HG03432 (cell line): ENCODE measurements around the gene MORF4L2.

Experiments used
- ATAC-seq: cut with Tn5 transposase; IDR thresholded peaks from one replicate; pipeline ENCODE4 v1.9.1; 2021; ENCODE audit warnings: mild to moderate bottlenecking, moderate library complexity; ENCODE audit not compliant: unreplicated experiment

MORF4L2 gene

DNA sequence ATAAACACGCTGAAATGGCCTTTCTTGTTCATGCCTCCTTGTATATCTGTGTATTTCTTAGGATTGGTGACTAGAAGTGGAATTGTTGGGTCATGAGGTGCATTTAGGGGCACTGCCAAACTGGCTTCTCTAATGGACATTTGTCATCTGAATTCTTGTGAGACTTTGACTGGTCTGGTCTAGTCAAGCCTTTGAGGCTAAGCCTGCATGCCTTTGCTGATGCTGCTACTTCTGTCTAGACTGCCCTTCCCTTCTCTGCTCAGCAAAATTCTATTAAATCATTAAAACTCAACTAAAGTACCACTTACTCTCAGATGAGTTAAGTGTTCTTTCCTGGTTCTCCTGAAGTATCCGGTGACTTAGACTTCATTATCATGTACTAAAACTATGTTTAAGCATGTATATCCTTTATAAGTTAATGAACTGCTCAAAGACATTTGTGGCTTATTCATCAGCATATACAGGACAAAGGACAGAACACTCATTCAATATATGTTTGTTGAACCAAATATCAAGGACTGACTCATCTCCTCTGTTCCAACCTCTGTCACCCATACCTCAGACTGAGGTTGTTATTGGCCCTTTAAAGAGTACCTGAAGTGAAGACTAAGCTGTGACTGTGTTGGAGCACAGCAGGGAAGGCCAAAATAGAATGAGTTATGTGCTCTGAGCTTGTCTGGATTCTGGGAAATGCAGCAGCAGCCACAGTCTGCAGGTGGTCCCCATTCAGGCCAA is 48.7 kb downstream of the MORF4L2 start:
- no peak for ATAC-seq

- ATAC-seq: no peak
Measured at GRCh38 chrX:103635436-103635835, 51.1 kb downstream of the MORF4L2 start.

DNA sequence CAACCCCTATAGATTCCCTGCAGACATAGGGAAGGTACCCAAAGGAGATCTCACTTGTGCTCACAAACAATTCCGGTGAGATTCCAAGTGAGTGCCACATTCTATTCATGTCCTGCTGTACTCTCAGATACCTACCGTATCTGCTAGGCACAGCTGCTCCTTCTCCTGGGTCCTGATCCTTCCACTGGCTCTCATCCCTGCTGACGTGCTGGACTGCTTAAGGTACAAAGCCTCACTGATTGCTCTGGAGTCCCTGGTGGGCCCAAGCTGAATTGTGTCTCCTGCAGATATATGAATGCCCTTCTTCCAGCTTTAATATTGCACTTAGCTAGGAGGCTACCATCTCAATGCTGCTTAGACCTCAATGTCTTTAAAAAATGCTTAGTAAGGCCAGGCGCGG is 55.4 kb downstream of the MORF4L2 start:
- ATAC-seq: no peak

GRCh38 chrX:103630171-103630511 is 56.4 kb downstream of the MORF4L2 start:
- no peak for ATAC-seq

DNA sequence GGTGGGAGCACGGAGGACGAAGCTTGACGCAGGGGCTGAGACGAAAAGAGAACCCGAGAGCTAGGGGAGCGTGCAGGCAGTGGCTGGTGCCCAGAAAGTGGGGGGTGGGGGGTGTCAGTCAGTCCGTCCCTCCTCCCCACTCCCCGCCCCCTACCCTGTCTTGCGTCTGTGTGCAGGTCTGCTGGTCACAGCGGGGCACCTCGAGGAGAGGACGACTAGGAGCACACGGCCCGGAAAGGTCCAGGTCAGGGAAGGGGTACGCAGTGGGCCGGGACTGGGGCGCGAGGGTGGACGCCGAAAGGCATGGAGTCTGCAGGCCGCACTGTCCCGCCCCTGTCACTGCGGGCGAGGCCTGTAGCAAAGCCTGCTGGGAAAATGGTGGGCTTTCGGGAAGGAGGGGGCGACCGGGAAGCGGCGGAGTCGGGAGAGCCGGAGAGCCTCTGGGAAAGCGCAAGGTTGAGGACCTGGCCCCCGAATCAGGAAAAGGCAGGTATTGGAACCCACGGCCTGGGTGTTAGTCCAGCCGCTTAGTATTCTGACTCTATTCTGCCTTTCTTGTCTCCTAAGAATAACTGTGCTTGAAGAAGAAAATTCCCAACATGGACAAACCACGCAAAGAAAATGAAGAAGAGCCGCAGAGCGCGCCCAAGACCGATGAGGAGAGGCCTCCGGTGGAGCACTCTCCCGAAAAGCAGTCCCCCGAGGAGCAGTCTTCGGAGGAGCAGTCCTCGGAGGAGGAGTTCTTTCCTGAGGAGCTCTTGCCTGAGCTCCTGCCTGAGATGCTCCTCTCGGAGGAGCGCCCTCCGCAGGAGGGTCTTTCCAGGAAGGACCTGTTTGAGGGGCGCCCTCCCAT is 57.0 kb downstream of the MORF4L2 start:
- ATAC-seq: peak; percentile 56

- peak; percentile 63 for ATAC-seq
Measured at GRCh38 chrX:103628386-103629317, 57.8 kb downstream of the MORF4L2 start, which contains the start of gene TCEAL1. TSS of gene TCEAL1 (plus strand) at chrX:103628975. CDS start at chrX:103629917, 942 bp downstream.

DNA sequence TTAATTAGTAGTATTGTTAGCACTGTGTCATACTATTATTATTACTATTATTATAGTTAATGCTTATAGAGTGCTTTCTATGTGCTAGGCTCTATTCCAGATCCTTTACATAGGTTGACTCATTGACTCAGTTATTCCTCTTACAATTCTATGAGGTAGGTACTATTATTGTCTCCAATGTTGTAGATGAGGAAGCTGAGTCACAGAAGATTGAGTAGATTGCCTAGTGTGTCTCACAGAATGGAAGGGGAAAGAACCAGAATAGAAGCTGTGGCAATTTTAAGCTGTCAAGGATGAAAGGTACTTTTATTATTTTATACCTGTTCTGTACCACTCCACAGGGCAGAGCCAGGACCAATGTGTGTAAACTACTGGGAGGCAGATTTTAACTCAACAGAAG is 59.6 kb downstream of the MORF4L2 start:
- ATAC-seq: no peak
